Activated effector memory CD4-positive, alpha-beta T cell treated with anti-CD3 and anti-CD28 coated beads, Interleukin-2, amount 50 U/mL, for 16 hours (primary cell): Measurements from ENCODE around the gene MON1B.
"Not testable (repeated sequence)": the region's sequence is repeated elsewhere in the genome, so short reads cannot be mapped to it uniquely, and the experiment has no call there.

Experiments used
- DNase-seq: peaks from one replicate; pipeline ENCODE4 v3.0.0-alpha.2; 2020

The MON1B gene

GRCh38 chr16:77190478-77191258, at the start of gene MON1B:
TSS of gene MON1B (plus strand) at chr16:77191190. CDS start at chr16:77191486, 296 bp downstream.
- peak; percentile 98 for DNase-seq

- no peak for DNase-seq
Observed at GRCh38 chr16:77143364-77143763, 47.6 kb upstream of the MON1B start.

GRCh38 chr16:77148121-77148520, 42.9 kb upstream of the MON1B start:
- no peak for DNase-seq

- no peak for DNase-seq
Observed at GRCh38 chr16:77157346-77158058, 33.5 kb upstream of the MON1B start.

- no peak for DNase-seq
Observed at GRCh38 chr16:77158293-77158692, 32.7 kb upstream of the MON1B start.

- DNase-seq: no peak
Observed at GRCh38 chr16:77165006-77165405, 26.0 kb upstream of the MON1B start.

GRCh38 chr16:77165536-77166236, 25.3 kb upstream of the MON1B start:
- not testable (repeated sequence) for DNase-seq

GRCh38 chr16:77166726-77167125, 24.3 kb upstream of the MON1B start:
- no peak for DNase-seq

GRCh38 chr16:77168901-77169300, 22.1 kb upstream of the MON1B start:
- DNase-seq: no peak

GRCh38 chr16:77169650-77170236, 21.2 kb upstream of the MON1B start:
- DNase-seq: peak; percentile 74

- no peak for DNase-seq
Observed at GRCh38 chr16:77170805-77171204, 20.2 kb upstream of the MON1B start.

- no peak for DNase-seq
Observed at GRCh38 chr16:77171745-77172635, 19.0 kb upstream of the MON1B start.

GRCh38 chr16:77172951-77173350, 18.0 kb upstream of the MON1B start:
- DNase-seq: no peak

- DNase-seq: no peak
Observed at GRCh38 chr16:77183137-77183536, 7.9 kb upstream of the MON1B start.

GRCh38 chr16:77186298-77186697, 4.7 kb upstream of the MON1B start:
- not testable (repeated sequence) for DNase-seq

- DNase-seq: no peak
Observed at GRCh38 chr16:77190190-77190477, 856 bp upstream of the MON1B start.

GRCh38 chr16:77191259-77191969, 424 bp downstream of the MON1B start:
- DNase-seq: peak; percentile 79

GRCh38 chr16:77193377-77193776, 2.4 kb downstream of the MON1B start:
- no peak for DNase-seq

GRCh38 chr16:77194295-77195231, 3.6 kb downstream of the MON1B start:
- DNase-seq: no peak

GRCh38 chr16:77195411-77195810, 4.4 kb downstream of the MON1B start:
- no peak for DNase-seq

- no peak for DNase-seq
Observed at GRCh38 chr16:77197747-77198146, 6.8 kb downstream of the MON1B start.
